Measurements from ENCODE around the gene EFNA4.

Gene EFNA4

GRCh38 chr1:155063550-155064110, at the start of gene EFNA4:
EFNA4 (plus strand) TSS chr1:155063740; CDS start chr1:155063824, 84 bp downstream.
- TF ChIP-seq GATA2 (IDR thresholded peaks at IDR 0.05; ENCODE audit: low read depth, low read length) (no peak), GATA3 (IDR thresholded peaks at IDR 0.05; ENCODE audit: low read depth, low read length) (no peak)

- TF ChIP-seq GATA2 (IDR thresholded peaks at IDR 0.05; ENCODE audit: low read depth, low read length) (no peak), GATA3 (IDR thresholded peaks at IDR 0.05; ENCODE audit: low read depth, low read length) (no peak)
Measured at GRCh38 chr1:155014709-155015508, 48.6 kb upstream of the EFNA4 start.

DNA sequence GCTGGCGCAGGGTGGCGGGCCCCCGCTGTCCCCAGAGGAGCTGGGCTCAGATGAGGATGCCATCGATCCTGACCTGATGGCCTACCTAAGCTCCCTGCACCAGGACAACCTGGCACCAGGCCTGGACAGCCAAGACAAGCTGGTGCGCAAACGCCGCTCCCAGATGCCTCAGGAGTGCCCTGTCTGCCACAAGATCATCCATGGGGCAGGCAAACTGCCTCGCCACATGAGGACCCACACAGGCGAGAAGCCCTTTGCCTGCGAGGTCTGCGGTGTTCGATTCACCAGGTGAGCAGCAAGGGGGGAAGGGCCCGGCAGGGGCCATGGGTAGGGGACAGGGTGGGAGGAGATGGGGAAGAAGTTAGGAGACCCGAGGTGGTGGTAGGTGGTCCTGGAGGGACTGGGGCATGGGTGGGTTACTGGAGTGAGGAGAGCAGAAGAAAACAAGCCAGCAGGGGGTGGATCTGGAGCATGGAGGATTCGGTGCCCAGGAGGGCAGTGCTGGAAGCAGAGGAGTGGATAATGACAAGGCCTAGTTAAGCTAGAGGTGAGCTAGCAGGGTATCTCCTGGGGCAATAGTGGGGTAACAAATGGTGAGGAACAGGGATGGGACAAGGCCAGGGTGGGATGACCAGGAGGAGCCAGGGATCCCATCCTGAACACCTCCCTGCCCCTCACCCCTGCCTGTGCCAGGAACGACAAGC, 47.9 kb upstream of the EFNA4 start:
- no peak for TF ChIP-seq GATA2 (IDR thresholded peaks at IDR 0.05; ENCODE audit: low read depth, low read length)

DNA sequence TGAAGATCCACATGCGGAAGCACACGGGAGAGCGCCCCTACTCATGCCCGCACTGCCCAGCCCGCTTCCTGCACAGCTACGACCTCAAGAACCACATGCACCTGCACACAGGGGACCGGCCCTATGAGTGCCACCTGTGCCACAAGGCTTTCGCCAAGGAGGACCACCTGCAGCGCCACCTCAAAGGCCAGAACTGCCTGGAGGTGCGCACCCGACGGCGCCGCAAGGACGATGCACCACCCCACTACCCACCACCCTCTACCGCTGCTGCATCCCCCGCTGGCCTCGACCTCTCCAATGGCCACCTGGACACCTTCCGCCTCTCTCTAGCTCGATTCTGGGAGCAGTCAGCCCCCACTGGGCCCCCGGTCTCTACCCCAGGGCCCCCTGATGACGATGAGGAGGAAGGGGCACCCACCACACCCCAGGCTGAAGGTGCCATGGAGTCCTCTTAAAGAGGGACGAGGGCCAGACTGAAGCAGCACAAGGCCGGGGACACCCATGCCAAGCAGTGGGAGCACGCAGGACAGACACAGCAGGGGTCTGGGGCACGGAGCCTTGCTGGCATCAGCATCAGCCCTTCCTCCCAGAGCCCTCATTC, 47.2 kb upstream of the EFNA4 start:
- TF ChIP-seq GATA3 (IDR thresholded peaks at IDR 0.05; ENCODE audit: low read depth, low read length) (no peak), GATA2 (IDR thresholded peaks at IDR 0.05; ENCODE audit: low read depth, low read length) (no peak)

DNA sequence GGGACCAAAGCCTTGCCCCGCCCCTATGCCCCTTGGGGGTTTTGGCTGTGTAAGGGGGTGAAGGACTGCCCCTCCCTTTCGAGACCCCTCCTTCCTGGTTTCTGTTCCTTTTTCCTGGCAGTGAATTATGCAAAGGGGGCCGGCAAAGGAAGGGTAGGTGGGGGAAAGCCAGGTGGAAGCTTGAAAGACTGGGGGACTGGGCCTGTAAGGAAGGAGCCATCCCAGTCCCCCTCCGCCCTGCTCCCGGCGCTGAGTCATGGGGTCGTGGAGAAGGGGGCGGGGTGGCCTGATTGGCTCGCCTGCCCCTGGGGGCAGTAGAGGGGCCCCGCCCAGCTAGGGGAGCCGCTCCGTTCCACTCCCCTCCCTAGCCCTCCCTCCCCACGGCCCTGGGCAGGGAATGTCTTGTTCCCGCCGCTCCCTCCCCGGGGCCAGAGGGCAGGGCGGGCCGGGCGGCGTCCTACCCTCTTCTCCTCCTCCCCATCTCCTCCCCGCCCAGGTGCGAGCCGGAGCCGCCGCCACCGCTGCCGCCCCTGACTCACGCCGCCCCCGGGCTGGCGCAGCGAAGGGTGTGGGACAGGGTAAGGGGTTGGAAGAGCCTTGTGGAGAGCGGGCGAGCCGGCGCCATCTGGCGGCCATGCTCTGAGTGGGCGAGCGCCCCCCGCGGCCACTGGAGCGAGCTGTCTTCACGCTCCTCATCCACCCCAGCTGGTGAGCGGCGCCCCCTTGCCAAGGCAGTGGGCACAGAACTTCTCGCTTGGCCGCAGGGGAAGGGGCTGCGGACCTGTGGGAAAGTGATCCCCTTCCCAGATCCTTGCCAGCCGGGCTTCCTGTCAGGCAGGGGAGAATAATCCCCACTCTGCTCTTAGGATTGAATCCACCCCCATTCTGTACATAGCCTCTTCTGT, 46.2 kb upstream of the EFNA4 start:
- no peak for TF ChIP-seq GATA3 (IDR thresholded peaks at IDR 0.05; ENCODE audit: low read depth, low read length)
- TF ChIP-seq GATA2 (IDR thresholded peaks at IDR 0.05; ENCODE audit: low read depth, low read length), result no peak; the same call in 1 of the 2 replicates

DNA sequence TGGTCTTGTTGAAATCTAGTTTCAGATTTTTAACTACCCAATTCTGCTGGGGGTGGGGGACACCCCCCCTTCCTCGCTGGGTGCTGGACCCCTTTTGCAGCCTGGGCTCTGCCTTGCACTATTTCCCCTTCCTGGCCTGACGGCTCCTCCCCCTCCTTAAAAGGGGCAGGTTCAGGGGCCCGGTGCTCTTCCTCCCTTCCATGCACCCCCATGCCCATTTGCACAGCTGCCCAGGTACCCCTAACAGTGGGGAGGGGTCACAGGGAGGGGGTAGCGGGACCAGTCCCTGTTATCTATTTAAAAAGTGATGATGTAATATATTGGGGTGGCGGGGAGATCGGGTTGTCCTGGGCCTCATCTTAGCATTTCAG, 45.6 kb upstream of the EFNA4 start:
- TF ChIP-seq GATA2 (IDR thresholded peaks at IDR 0.05; ENCODE audit: low read depth, low read length) (no peak), GATA3 (IDR thresholded peaks at IDR 0.05; ENCODE audit: low read depth, low read length) (no peak)

- TF ChIP-seq GATA3 (IDR thresholded peaks at IDR 0.05; ENCODE audit: low read depth, low read length), result no peak
- TF ChIP-seq GATA2 (IDR thresholded peaks at IDR 0.05; ENCODE audit: low read depth, low read length), result no peak
Measured at GRCh38 chr1:155018617-155019348, 44.8 kb upstream of the EFNA4 start.

GRCh38 chr1:155019377-155020245, 43.9 kb upstream of the EFNA4 start:
- TF ChIP-seq GATA2 (IDR thresholded peaks at IDR 0.05; ENCODE audit: low read depth, low read length), result no peak
- TF ChIP-seq GATA3 (IDR thresholded peaks at IDR 0.05; ENCODE audit: low read depth, low read length), result no peak

GRCh38 chr1:155022136-155022926, 41.2 kb upstream of the EFNA4 start:
- TF ChIP-seq GATA2 (IDR thresholded peaks at IDR 0.05; ENCODE audit: low read depth, low read length) (no peak), GATA3 (IDR thresholded peaks at IDR 0.05; ENCODE audit: low read depth, low read length) (no peak)

- TF ChIP-seq GATA3 (IDR thresholded peaks at IDR 0.05; ENCODE audit: low read depth, low read length) (no peak), GATA2 (IDR thresholded peaks at IDR 0.05; ENCODE audit: low read depth, low read length) (no peak)
Measured at GRCh38 chr1:155022927-155023236, 40.7 kb upstream of the EFNA4 start.

- TF ChIP-seq GATA2 (IDR thresholded peaks at IDR 0.05; ENCODE audit: low read depth, low read length) (no peak), GATA3 (IDR thresholded peaks at IDR 0.05; ENCODE audit: low read depth, low read length) (no peak)
Measured at GRCh38 chr1:155023627-155024026, 39.9 kb upstream of the EFNA4 start.
